ENCODE data around the gene TMEM158.
A peak's percentile ranks its signal among the peaks of the same experiment; 100 is the strongest.

The TMEM158 gene

GRCh38 chr3:45226206-45226915, at the start of gene TMEM158:
Gene TMEM158, minus strand, starts transcription at chr3:45226287. Its CDS starts 260 bp downstream, at chr3:45226027.
- no peaks in the 10 kb centered on the region for H3K9me3 Mint-ChIP-seq
- H3K4me3 Mint-ChIP-seq, result peak within 1 kb of the TSS; percentile 83 to 96 (median 95)
- H3K27ac Mint-ChIP-seq, result peak within 1 kb of the TSS; percentile 52 to 96 (median 76)
- no peaks in the 10 kb centered on the region for H3K36me3 Mint-ChIP-seq (ENCODE audit: low read depth)
- TF ChIP-seq, protein P1, sequence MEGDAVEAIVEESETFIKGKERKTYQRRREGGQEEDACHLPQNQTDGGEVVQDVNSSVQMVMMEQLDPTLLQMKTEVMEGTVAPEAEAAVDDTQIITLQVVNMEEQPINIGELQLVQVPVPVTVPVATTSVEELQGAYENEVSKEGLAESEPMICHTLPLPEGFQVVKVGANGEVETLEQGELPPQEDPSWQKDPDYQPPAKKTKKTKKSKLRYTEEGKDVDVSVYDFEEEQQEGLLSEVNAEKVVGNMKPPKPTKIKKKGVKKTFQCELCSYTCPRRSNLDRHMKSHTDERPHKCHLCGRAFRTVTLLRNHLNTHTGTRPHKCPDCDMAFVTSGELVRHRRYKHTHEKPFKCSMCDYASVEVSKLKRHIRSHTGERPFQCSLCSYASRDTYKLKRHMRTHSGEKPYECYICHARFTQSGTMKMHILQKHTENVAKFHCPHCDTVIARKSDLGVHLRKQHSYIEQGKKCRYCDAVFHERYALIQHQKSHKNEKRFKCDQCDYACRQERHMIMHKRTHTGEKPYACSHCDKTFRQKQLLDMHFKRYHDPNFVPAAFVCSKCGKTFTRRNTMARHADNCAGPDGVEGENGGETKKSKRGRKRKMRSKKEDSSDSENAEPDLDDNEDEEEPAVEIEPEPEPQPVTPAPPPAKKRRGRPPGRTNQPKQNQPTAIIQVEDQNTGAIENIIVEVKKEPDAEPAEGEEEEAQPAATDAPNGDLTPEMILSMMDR (IDR thresholded peaks at IDR 0.05; ENCODE audit: unreplicated experiment in 3 of 3), result no peak
- peaks cover 30% of the 10 kb centered on the region for H3K4me1 Mint-ChIP-seq
- peaks cover 75% of the 10 kb centered on the region for H3K27me3 Mint-ChIP-seq (ENCODE audit: low read depth)

DNA sequence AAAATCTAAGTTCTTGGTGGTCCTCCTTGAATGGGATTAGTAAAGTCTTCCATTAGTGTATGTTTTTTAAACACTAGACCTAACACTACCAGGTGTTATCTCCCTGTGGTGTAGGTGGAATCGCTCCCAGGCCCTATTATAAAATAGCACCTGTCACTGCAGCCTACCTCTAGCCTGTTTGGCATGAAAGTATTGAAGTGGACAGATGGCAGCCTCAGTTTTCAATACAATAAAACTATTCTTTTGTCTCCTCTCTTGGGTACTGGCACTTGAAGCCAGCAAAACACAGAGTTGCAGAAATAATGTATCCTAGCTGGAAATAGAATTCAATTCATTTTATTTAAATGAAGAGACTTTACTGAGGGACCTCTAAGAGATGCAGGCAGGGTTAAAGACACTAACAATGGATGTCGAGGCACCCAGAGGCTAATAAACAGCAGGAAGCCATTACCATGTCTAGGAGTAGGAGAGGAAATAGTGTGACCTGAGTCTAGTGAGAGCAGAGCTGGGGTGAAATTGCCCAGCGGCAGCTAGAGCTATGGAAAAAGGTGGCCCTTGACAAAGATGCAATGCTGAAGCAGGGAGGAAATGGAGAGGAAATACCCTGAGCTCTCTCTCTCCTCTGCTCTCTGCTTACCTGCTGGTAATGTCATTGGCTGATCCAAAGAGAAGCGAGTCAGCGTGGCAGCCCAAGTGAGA, 49.1 kb upstream of the TMEM158 start:
- H3K27me3 Mint-ChIP-seq (ENCODE audit: low read depth), result peaks cover 11% of the 10 kb centered on the region
- H3K4me1 Mint-ChIP-seq, result no peaks in the 10 kb centered on the region
- H3K36me3 Mint-ChIP-seq (ENCODE audit: low read depth), result no peaks in the 10 kb centered on the region
- TF ChIP-seq, protein P1 (IDR thresholded peaks at IDR 0.05; ENCODE audit: unreplicated experiment in 3 of 3), result no peak
- H3K4me3 Mint-ChIP-seq, result no peak overlapping the region
- peaks cover 21% of the 10 kb centered on the region for H3K9me3 Mint-ChIP-seq
- no peak overlapping the region for H3K27ac Mint-ChIP-seq

GRCh38 chr3:45273681-45274515, 47.8 kb upstream of the TMEM158 start:
- Mint-ChIP-seq H3K9me3 (peaks cover 14% of the 10 kb centered on the region), H3K27ac (no peak overlapping the region), H3K4me1 (no peaks in the 10 kb centered on the region), H3K27me3 (ENCODE audit: low read depth) (peaks cover 11% of the 10 kb centered on the region), H3K4me3 (no peak overlapping the region), H3K36me3 (ENCODE audit: low read depth) (no peaks in the 10 kb centered on the region)
- TF ChIP-seq, protein P1 (IDR thresholded peaks at IDR 0.05; ENCODE audit: unreplicated experiment in 3 of 3), result no peak

- Mint-ChIP-seq H3K9me3 (peaks cover 12% of the 10 kb centered on the region), H3K4me3 (no peak overlapping the region), H3K4me1 (no peaks in the 10 kb centered on the region), H3K27ac (no peak overlapping the region), H3K27me3 (ENCODE audit: low read depth) (peaks cover 11% of the 10 kb centered on the region), H3K36me3 (ENCODE audit: low read depth) (no peaks in the 10 kb centered on the region)
- TF ChIP-seq, protein P1 (IDR thresholded peaks at IDR 0.05; ENCODE audit: unreplicated experiment in 3 of 3), result no peak
These were observed 46.9 kb upstream of the TMEM158 start for GRCh38 chr3:45272828-45273470.

DNA sequence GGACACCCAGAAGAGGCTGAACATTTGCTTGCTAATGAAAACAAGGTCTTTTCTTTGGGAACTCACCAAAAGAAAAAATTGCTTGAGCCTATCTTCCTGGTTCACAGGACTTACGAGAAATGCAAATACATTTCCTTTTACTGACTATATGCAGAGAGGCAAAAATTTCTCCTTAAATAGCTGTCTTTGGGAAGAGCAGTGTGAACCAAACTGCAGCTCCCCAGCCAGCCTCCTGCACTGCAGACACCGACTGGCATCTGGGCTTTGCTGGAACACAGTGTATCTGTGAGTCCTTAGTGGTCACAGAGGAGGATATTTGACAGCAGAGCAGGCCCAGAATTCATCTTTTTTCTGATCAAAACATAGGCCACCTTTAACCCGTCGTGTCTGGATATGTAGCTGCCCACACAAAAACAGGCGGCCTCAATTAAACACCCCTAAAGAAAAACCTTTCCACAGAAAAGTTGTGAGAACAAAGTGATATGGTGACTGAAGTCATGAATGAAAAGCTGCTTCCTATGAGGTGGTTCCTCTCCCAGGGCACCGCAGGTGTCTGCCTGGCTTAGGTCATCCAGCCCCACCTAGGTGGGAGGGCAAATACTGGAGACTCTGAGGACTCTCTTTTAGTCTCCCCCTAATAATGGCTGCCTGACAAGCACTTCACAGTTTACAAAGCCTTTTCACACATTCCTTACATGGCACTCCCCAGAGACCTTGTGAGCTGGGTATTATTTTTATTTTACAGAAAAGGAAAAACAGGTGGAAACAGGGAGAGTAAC, 46.1 kb upstream of the TMEM158 start:
- Mint-ChIP-seq H3K9me3 (peaks cover 7% of the 10 kb centered on the region), H3K27ac (no peak overlapping the region), H3K27me3 (ENCODE audit: low read depth) (peaks cover 11% of the 10 kb centered on the region), H3K4me1 (no peaks in the 10 kb centered on the region), H3K4me3 (no peak overlapping the region), H3K36me3 (ENCODE audit: low read depth) (no peaks in the 10 kb centered on the region)
- TF ChIP-seq, protein P1 (IDR thresholded peaks at IDR 0.05; ENCODE audit: unreplicated experiment in 3 of 3), result no peak

Measured in nephron (organoid).